Measurements from ENCODE around the gene MYBPHL. TPM values are rescaled to one million over a fixed set of nuclear protein-coding genes. Genes with fewer than 3 reads are reported as not detected.
"Not testable (repeated sequence)": the region's sequence is repeated elsewhere in the genome, so short reads cannot be mapped to it uniquely, and the experiment has no call there.

MYBPHL gene
- total RNA-seq, 8 experiments from 2014 or later, result 0.67 to 0.92 (median 0.81) TPM; not detected in 5

GRCh38 chr1:109322974-109323373 is 16.2 kb upstream of the MYBPHL start:
- H3K4me1 ChIP-seq (replicated peaks in 1 of 2), result no peaks in the 10 kb centered on the region
- H3K4me3 ChIP-seq, result no peak overlapping the region
- ATAC-seq (replicated peaks in 6 of 8), result no peak
- H3K27ac ChIP-seq, result no peak overlapping the region
- in situ Hi-C loops (cut with MboI; ENCODE audit: low pct_unique_long_range_greater_than_20kb in 2 of 9, low sequenced_read_pairs in 9 of 9, unreplicated experiment in 9 of 9), result no loop called here
- WGBS, 10 experiments, result 40 to 100% (median 92%) methylated on average over 1 to 6 of the region's 6 CpGs; no CpG with 5 or more reads in 3 of the 10 experiments

GRCh38 chr1:109319114-109319513 is 12.3 kb upstream of the MYBPHL start:
- no peak for ATAC-seq (replicated peaks in 6 of 8)
- Histone ChIP-seq H3K4me1 (replicated peaks in 1 of 2) (no peaks in the 10 kb centered on the region), H3K27ac (no peak overlapping the region), H3K4me3 (no peak overlapping the region)
- in situ Hi-C loops (cut with MboI; ENCODE audit: low pct_unique_long_range_greater_than_20kb in 2 of 9, low sequenced_read_pairs in 9 of 9, unreplicated experiment in 9 of 9), result no loop called here
- WGBS, 10 experiments, result 26 to 94% (median 64%) methylated on average over 1 to 3 of the region's 3 CpGs; no CpG with 5 or more reads in 3 of the 10 experiments

- WGBS, 10 experiments, result 67 to 89% (median 82%) methylated on average over 1 of the region's 1 CpG; no CpG with 5 or more reads in 3 of the 10 experiments
- H3K27ac ChIP-seq, result no peak overlapping the region
- in situ Hi-C loops (cut with MboI; ENCODE audit: low pct_unique_long_range_greater_than_20kb in 2 of 9, low sequenced_read_pairs in 9 of 9, unreplicated experiment in 9 of 9), result no loop called here
- no peak overlapping the region for H3K4me3 ChIP-seq
- no peak for ATAC-seq (replicated peaks in 6 of 8)
- no peaks in the 10 kb centered on the region for H3K4me1 ChIP-seq (replicated peaks in 1 of 2)
Measured at GRCh38 chr1:109316506-109316905, 9.7 kb upstream of the MYBPHL start.

- no peak overlapping the region for H3K4me3 ChIP-seq
- in situ Hi-C loops (cut with MboI; ENCODE audit: low pct_unique_long_range_greater_than_20kb in 2 of 9, low sequenced_read_pairs in 9 of 9, unreplicated experiment in 9 of 9), result no loop called here
- no peaks in the 10 kb centered on the region for H3K4me1 ChIP-seq (replicated peaks in 1 of 2)
- no peak for ATAC-seq (replicated peaks in 6 of 8)
- H3K27ac ChIP-seq, result no peak overlapping the region
- 42 to 100% (median 94%) methylated on average over 1 to 4 of the region's 4 CpGs for WGBS, 10 experiments
Measured at GRCh38 chr1:109315288-109315687, 8.5 kb upstream of the MYBPHL start.

GRCh38 chr1:109314795-109315194 is 8.0 kb upstream of the MYBPHL start:
- Histone ChIP-seq H3K4me3 (no peak overlapping the region), H3K27ac (no peak overlapping the region), H3K4me1 (replicated peaks in 1 of 2) (no peaks in the 10 kb centered on the region)
- peak in 2 of 8 experiments; percentile 55 to 58 for ATAC-seq (replicated peaks in 6 of 8)
- 100% methylated on average over 1 of the region's 1 CpG; no CpG with 5 or more reads in 4 of the 10 experiments for WGBS, 10 experiments
- in situ Hi-C loops (cut with MboI; ENCODE audit: low pct_unique_long_range_greater_than_20kb in 2 of 9, low sequenced_read_pairs in 9 of 9, unreplicated experiment in 9 of 9), result no loop called here

- in situ Hi-C loops (cut with MboI; ENCODE audit: low pct_unique_long_range_greater_than_20kb in 2 of 9, low sequenced_read_pairs in 9 of 9, unreplicated experiment in 9 of 9), result no loop called here
- peak in 1 of 8 experiments; percentile 22 for ATAC-seq (replicated peaks in 6 of 8)
- peaks cover 0 to under 1% of the 10 kb centered on the region in 2 donors for H3K4me1 ChIP-seq (replicated peaks in 1 of 2)
- 43 to 100% (median 89%) methylated on average over 2 to 12 of the region's 12 CpGs for WGBS, 10 experiments
- H3K4me3 ChIP-seq, result no peak overlapping the region
- H3K27ac ChIP-seq, result no peak overlapping the region
Measured at GRCh38 chr1:109312978-109313775, 6.4 kb upstream of the MYBPHL start.

- ATAC-seq (replicated peaks in 6 of 8), result no peak
- Histone ChIP-seq H3K4me1 (replicated peaks in 1 of 2) (peaks cover 9 to 10% of the 10 kb centered on the region in 2 donors), H3K4me3 (no peak overlapping the region), H3K27ac (no peak overlapping the region)
- WGBS, 10 experiments, result 20 to 100% (median 91%) methylated on average over 1 to 2 of the region's 2 CpGs; no CpG with 5 or more reads in 1 of the 10 experiments
- in situ Hi-C loops (cut with MboI; ENCODE audit: low pct_unique_long_range_greater_than_20kb in 2 of 9, low sequenced_read_pairs in 9 of 9, unreplicated experiment in 9 of 9), result no loop called here
Measured at GRCh38 chr1:109312246-109312645, 5.4 kb upstream of the MYBPHL start.

GRCh38 chr1:109309347-109309746 is 2.5 kb upstream of the MYBPHL start:
- 47 to 94% (median 90%) methylated on average over 2 of the region's 2 CpGs; no CpG with 5 or more reads in 2 of the 10 experiments for WGBS, 10 experiments
- no peak for ATAC-seq (replicated peaks in 6 of 8)
- peaks cover 23 to 30% of the 10 kb centered on the region in 2 donors for H3K4me1 ChIP-seq (replicated peaks in 1 of 2)
- in situ Hi-C loops (cut with MboI; ENCODE audit: low pct_unique_long_range_greater_than_20kb in 2 of 9, low sequenced_read_pairs in 9 of 9, unreplicated experiment in 9 of 9), result no loop called here
- no peak overlapping the region for H3K4me3 ChIP-seq
- no peak overlapping the region for H3K27ac ChIP-seq

GRCh38 chr1:109307274-109308021 is 637 bp upstream of the MYBPHL start:
- Histone ChIP-seq H3K4me3 (no peak overlapping the region), H3K4me1 (replicated peaks in 1 of 2) (peaks cover 28 to 34% of the 10 kb centered on the region in 2 donors), H3K27ac (peak overlapping the region; percentile 68 to 85)
- in situ Hi-C loops (cut with MboI; ENCODE audit: low pct_unique_long_range_greater_than_20kb in 2 of 9, low sequenced_read_pairs in 9 of 9, unreplicated experiment in 9 of 9), result no loop called here
- ATAC-seq (replicated peaks in 6 of 8), result peak in 5 of 8 experiments; percentile 56 to 72 (median 68)
- WGBS, 10 experiments, result 14 to 86% (median 57%) methylated on average over 2 to 14 of the region's 14 CpGs; no CpG with 5 or more reads in 2 of the 10 experiments

- H3K4me1 ChIP-seq (replicated peaks in 1 of 2), result peaks cover 28 to 34% of the 10 kb centered on the region in 2 donors
- H3K27ac ChIP-seq, result peak overlapping the region in 1 of 2 donors; percentile 85
- H3K4me3 ChIP-seq; in situ Hi-C loops (cut with MboI; ENCODE audit: low pct_unique_long_range_greater_than_20kb in 2 of 9, low sequenced_read_pairs in 9 of 9, unreplicated experiment in 9 of 9): not testable (repeated sequence)
- ATAC-seq (replicated peaks in 6 of 8), result peak in 2 of 8 experiments; percentile 27 to 28
- 35 to 100% (median 59%) methylated on average over 1 to 6 of the region's 10 CpGs; no CpG with 5 or more reads in 3 of the 10 experiments for WGBS, 10 experiments
Measured at GRCh38 chr1:109305991-109306390, 820 bp downstream of the MYBPHL start.

GRCh38 chr1:109304226-109304920 is 2.4 kb downstream of the MYBPHL start:
- Histone ChIP-seq H3K4me3 (no peak overlapping the region), H3K27ac (no peak overlapping the region), H3K4me1 (replicated peaks in 1 of 2) (peaks cover 31 to 39% of the 10 kb centered on the region in 2 donors)
- in situ Hi-C loops (cut with MboI; ENCODE audit: low pct_unique_long_range_greater_than_20kb in 2 of 9, low sequenced_read_pairs in 9 of 9, unreplicated experiment in 9 of 9), result no loop called here
- peak in 1 of 8 experiments; percentile 48 for ATAC-seq (replicated peaks in 6 of 8)
- 0 to 100% (median 67%) methylated on average over 1 to 7 of the region's 8 CpGs; no CpG with 5 or more reads in 2 of the 10 experiments for WGBS, 10 experiments

GRCh38 chr1:109301874-109302273 is 4.9 kb downstream of the MYBPHL start:
- ATAC-seq (replicated peaks in 6 of 8), result no peak
- no peak overlapping the region for H3K27ac ChIP-seq
- 27 to 93% (median 82%) methylated on average over 1 to 5 of the region's 5 CpGs; no CpG with 5 or more reads in 3 of the 10 experiments for WGBS, 10 experiments
- in situ Hi-C loops (cut with MboI; ENCODE audit: low pct_unique_long_range_greater_than_20kb in 2 of 9, low sequenced_read_pairs in 9 of 9, unreplicated experiment in 9 of 9), result no loop called here
- H3K4me1 ChIP-seq (replicated peaks in 1 of 2), result peaks cover 27 to 40% of the 10 kb centered on the region in 2 donors
- H3K4me3 ChIP-seq, result no peak overlapping the region
